Activated T-cell treated with anti-CD3 and anti-CD28 coated beads for 1 hour (primary cell): ENCODE results near the gene MTARC2.

Source experiments
- DNase-seq: peaks from one replicate; pipeline ENCODE4 v3.0.0-alpha.2; 2020; ENCODE audit warnings: low read depth

Gene MTARC2

DNA sequence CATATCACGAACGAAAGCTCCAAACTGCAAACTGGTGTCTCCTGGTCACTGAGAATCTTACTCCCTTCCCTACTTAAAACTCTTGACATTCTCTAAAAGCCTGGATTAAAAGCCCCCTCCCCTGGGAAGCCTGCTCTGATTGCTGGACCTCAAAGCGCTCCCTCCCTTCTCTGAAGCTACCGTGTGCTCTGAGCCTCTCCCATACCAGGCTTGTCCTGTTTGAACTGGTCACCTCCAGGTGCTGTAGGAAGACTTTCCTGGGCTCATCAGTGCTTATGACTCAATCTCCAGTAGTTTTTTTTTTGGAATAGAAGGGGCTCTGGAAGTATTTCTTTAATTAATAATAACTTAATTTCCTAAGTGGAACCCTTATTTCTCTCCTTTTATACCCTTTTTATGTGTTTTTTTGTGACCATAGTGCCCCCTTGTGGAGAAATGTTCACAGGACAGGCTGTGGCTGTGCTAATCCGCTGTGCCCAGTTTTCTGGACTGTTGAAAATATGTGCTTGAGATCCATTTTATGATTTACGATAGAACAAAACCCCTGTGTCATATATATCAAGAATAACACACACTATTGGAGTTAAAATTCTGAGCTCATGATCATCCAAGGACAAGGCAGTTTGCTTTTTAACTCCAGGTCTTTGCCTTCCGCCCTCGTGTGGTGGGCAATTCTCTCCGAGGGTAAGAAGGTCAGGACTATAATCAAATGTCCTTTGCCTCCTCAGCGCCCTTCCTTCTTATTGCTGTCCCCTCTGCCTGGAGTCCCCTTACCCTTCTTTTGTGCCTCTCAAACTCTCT lies 55.5 kb downstream of the MTARC2 start:
- DNase-seq: no peak

- no peak for DNase-seq
Measured at GRCh38 chr1:220804202-220804586, 56.1 kb downstream of the MTARC2 start.

- DNase-seq: no peak
Measured at GRCh38 chr1:220806408-220806807, 58.3 kb downstream of the MTARC2 start.

- DNase-seq: no peak
Measured at GRCh38 chr1:220807726-220808125, 59.6 kb downstream of the MTARC2 start.

DNA sequence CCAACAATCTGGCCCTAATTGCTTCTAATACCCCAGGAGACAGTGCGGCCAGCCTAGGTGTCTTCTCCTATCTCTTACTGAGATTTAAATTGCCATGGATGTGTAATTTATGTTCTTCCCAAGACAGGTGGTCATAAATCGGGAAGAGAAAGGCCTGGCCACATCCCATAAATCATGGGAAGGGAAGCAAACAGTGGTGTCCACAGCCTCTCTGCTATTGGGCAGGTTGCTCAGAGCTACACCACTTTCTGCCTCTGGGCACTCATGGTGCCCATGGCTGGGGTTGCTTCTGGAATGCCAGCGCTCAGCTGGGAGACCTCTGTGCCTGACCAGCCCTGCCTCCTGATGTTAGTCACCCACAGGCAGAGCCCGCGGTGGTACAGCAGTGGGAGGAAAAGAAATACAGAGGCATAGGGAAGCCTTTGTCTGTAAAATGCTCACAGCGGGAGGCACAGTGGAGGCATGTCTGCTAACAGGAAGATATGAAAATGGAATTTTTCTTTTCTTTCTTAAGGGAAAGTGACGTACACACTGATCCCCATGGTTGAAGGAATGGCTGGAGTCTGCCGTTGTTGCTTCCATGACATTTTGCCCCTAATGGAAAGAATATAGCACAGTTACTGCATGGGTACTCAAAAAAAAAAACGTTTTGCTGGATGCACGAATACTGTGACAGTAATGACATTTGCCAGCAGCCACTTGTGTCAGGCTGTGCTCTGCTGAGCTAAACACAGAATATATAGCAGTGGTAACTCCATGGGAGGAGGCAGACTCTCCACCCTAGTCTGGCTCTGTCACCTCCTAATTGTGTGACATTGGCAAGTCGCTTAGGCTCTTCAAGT lies 60.4 kb downstream of the MTARC2 start:
- DNase-seq: no peak

DNA sequence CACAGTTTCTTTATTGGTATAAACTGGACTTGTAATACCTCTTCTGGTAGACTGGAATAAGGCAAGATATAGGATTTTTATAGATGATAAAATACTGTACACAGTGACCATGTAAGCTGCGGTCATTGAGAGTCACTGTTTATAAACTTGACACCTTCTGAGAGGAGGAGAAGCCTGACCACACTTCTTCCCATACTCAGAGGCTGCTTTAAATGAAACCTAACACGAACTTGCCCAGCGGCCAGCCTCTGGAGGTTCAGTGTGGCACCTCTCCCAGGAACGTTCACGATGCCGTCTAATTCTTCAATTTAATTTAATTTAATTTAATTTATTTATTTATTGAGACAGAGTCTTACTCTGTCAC lies 61.0 kb downstream of the MTARC2 start:
- no peak for DNase-seq

- no peak for DNase-seq
Measured at GRCh38 chr1:220809704-220810103, 61.6 kb downstream of the MTARC2 start.

DNA sequence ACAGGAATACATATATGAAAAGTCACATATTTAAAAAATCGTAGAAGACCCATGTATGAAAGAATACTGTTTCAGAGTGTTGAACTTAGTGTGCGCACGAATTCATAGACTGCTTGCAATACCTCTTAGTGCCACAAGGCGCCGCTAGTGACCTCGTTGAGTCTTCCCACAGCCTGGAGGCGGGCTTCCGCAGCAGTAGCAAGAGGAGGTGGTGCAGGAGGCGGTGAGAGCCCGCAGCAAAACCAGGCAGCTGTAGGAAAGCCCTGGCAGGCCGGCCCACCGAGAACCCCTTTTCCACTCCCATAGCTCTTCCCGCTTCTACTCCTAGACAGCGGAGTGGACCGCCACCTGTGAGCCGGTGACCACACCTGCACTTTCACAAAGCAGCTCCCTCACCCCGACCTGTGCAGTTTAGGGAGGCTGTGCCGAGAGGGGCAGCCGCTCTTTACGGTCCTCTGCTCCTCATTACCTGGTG lies 62.1 kb downstream of the MTARC2 start:
- DNase-seq: peak; percentile 57

DNA sequence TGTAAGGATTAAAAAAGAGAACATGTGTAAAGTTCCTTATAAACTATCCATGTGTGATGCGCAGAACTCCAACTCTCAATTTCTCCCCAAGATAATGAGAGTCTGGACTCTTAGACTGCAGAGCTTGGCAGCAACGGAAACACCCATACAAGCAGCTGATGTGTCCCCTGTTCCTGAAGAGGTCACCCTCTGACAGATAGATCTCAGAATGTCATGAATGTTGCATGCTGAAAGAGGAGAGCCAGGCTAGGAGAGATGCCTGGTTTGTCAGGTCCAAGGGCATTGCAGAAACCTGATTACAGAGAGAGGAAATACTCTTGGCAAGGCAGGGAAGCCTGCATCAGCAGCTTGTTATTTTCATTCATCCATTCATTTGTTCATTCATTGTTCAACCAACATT lies 62.8 kb downstream of the MTARC2 start:
- no peak for DNase-seq

DNA sequence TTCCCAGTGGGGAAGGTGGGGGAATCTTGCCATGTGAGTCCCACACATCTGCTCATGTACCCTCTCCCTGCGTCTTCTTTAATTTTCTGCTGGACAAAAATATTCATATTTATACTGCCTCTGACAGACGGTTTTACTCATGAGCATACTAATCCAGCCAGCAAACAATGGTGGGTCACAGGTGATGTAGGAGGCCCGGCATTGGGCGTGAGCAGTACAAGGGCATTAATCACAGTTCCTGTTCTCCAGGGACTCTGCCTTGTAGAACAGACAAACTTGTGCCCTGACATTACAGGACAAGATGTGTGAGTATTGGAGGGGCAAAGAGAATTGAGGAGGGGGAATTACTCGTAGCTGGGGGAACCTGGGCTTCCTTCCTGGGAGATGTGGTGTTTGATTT lies 63.6 kb downstream of the MTARC2 start:
- no peak for DNase-seq

DNA sequence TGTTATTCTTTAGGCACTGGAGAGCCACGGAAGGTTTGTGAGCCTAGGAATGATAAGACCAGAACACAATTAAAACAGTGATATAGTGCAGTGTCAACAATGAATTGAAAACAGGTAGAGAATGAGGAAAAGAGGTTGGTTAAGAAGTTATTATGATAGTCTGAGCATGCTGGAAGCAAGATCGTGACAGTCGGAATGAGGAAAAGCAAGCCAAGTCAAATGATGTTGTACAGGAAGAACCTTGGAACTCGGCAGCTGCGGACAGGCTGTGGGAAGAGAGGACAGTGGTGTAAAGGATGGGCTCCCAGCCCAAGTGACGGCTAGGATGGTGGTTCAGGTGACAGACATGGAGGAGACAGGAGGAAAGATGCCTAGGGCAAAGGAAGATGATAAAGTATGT lies 64.2 kb downstream of the MTARC2 start:
- no peak for DNase-seq

DNA sequence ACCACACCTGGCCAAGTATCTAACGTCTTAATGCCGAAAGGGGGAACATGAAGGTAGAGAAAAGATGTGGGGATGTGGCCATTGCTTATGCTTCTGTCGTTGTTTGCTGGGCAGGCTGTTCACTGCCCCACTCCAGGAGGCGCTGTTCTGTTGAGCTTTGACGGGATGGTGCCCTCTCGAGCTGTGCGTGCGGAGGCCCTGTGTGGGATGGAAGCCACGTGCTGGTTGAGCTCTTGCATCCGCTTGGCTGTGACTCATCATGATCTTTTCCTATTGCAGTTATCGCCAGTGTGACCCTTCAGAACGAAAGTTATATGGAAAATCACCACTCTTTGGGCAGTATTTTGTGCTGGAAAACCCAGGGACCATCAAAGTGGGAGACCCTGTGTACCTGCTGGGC lies 64.9 kb downstream of the MTARC2 start:
- DNase-seq: no peak

DNA sequence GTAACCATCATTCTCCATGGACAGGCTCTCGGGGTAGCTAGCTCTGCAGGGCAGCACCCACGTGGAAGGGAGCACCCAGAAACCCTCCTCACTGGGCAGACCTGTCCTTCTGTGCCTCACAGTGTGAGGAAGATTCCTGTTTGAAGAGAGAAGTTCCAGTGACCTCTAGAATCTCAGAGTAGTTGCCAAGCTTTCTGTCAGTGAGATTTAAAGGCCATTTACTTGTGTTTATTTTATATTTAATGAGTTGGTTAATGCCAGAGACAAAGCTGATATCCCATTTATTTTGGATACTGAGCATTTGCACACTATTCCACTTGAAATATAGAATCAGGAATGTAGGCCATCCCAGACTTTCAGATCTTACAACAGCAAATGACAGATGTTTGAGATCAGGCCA lies 67.3 kb downstream of the MTARC2 start:
- DNase-seq: no peak

- no peak for DNase-seq
Measured at GRCh38 chr1:220817907-220818306, 69.8 kb downstream of the MTARC2 start.

DNA sequence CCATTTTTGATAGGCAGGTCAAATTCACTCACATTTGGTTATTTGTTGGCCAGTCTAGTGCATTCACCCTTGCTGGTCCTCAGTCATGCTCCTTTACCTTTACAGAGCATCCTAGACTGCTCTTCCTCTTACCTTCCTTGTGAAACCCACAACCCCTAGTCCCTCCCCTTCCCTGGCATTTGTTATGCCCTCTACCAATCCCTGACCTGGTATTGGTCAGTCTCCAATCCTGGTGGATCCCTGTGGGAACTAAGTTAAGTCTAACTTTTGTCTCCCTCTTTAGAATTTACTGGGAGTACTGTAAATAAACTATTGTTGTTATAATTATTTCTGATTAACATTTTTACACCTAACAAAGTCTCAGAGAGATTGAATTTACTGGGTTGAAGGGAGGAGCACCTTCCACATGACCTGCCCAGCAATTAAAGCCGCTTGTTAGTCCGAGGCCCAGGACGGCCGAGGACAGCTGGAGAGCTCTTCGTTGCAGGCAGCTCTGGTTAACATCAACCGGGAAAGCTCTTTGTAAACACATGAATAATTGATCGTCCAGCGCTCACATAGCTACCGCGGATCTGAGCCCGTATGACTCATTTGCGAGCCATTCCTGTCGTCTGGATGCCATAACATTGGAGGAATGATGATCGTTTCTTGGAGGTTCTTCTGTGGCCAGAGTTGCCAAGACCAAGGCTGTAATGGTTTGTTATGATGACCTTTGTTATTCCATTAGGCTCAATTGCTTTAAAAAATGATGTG lies 70.5 kb downstream of the MTARC2 start:
- no peak for DNase-seq

- DNase-seq: no peak
Measured at GRCh38 chr1:220819467-220820026, 71.4 kb downstream of the MTARC2 start.

DNA sequence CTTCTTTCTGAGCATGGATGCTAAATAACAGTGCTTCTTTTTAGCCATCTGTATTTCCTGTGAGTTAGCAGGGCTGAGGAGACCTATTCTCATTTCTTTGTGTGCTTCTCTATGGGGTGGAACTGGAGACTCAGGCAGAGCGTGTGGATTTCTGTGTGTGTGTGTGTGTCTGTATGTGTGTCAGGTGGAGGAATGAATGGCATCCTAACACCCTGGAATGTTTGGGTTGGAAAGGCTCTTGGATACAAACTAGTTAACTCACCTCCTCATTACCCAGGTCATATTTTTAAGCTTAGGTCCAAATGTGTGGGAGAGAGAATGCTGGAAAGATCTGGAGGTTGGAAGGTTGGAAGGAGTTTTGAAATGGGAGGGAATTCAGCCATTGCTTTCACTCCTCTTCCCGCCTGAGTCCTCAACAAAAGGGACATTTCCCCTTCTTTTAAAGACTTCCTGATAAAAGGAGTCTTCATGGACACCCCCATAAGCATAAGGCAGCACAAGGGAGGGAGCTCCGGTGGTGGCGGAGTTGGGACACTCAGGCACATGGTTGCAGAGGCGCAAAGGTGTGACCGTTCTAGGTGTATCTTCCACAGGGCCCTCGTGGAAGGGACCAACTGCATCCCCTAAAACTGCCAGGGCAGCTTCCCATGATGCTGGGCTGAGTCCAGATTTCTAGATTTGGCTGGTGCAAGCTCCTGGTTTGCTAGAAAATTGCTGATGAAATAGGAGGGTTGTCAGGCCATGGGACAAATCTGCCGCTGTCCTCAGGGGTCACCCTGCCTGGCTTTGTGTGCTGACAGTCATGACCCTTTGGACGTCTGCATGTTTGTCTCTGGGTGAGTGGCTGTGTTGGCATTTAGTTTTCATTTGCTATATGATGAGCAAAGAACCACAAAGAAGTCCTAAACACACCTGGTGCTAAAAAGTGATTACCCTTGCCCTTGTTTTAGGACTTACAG lies 76.2 kb downstream of the MTARC2 start:
- no peak for DNase-seq

GRCh38 chr1:220825819-220826551 lies 77.9 kb downstream of the MTARC2 start:
- DNase-seq: no peak

GRCh38 chr1:220826729-220827128 lies 78.6 kb downstream of the MTARC2 start:
- no peak for DNase-seq

- no peak for DNase-seq
Measured at GRCh38 chr1:220827445-220828178, 79.5 kb downstream of the MTARC2 start.
